Coronary artery (tissue), 2 donors: ENCODE measurements around the gene ZNF681.

ENCODE experiments used
- DNase-seq: peaks from one replicate; pipeline ENCODE4 v3.0.0-alpha.2; 2017; ENCODE audit warnings: low spot score
- H3K27ac ChIP-seq, 2 donors: fragments of 200-600 bp; sonication (generic); one replicate each; pipeline ENCODE4 v1.5.1; 2016 to 2019
- H3K4me3 ChIP-seq: fragments of 200-600 bp; sonication (generic); 2 replicates; pipeline ENCODE4 v1.5.1; 2016; ENCODE audit warnings: mild to moderate bottlenecking, moderate library complexity
- TF ChIP-seq, protein P1 (sequence below): fragments of 200-600 bp; sonication (generic); IDR thresholded peaks from one replicate; pipeline ENCODE4 v1.5.1; 2019; ENCODE audit warnings: antibody characterized with exemption

The ZNF681 gene

DNA sequence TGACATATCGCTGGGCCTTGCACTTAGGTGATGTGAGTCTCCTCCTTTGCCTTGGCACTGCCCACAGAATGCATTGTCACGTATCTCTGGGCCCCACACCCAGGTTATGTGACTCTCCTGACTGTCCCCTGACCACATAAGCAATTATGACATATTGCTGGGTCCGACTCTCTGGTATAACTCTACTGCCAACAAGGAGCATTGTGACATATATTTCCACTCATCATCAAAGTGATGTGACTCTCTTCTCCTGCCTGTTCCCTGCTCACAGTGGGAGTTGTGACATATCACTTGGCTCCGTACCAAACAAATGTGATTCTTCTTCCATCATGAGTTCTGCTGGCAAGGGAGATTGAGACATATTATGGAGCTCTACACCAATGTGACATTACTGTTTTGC, 15.4 kb upstream of the ZNF681 start:
- DNase-seq, result no peak
- TF ChIP-seq, protein P1, sequence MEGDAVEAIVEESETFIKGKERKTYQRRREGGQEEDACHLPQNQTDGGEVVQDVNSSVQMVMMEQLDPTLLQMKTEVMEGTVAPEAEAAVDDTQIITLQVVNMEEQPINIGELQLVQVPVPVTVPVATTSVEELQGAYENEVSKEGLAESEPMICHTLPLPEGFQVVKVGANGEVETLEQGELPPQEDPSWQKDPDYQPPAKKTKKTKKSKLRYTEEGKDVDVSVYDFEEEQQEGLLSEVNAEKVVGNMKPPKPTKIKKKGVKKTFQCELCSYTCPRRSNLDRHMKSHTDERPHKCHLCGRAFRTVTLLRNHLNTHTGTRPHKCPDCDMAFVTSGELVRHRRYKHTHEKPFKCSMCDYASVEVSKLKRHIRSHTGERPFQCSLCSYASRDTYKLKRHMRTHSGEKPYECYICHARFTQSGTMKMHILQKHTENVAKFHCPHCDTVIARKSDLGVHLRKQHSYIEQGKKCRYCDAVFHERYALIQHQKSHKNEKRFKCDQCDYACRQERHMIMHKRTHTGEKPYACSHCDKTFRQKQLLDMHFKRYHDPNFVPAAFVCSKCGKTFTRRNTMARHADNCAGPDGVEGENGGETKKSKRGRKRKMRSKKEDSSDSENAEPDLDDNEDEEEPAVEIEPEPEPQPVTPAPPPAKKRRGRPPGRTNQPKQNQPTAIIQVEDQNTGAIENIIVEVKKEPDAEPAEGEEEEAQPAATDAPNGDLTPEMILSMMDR, result no peak
- Histone ChIP-seq H3K27ac (no peak overlapping the region), H3K4me3 (no peak overlapping the region)

DNA sequence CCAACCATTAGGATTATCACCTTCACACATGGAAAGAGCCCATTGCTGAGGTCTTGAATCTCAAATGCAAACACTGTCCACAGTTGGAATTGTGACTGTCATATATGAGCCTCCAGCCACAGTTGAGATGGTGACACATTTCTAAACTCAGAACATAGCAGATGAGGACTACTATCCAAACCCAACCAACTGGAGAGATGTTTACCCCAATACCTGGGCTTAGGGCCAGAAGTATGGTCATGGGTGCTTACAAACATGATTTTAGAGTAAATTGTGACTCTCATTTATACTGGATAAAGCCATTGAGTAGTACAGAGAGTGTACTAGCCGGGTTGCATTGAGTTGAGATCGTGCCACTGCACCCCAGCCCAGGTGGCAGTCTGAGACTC, 14.0 kb upstream of the ZNF681 start:
- no peak for DNase-seq
- TF ChIP-seq, protein P1, result no peak
- H3K27ac ChIP-seq, result no peak overlapping the region
- no peak overlapping the region for H3K4me3 ChIP-seq

DNA sequence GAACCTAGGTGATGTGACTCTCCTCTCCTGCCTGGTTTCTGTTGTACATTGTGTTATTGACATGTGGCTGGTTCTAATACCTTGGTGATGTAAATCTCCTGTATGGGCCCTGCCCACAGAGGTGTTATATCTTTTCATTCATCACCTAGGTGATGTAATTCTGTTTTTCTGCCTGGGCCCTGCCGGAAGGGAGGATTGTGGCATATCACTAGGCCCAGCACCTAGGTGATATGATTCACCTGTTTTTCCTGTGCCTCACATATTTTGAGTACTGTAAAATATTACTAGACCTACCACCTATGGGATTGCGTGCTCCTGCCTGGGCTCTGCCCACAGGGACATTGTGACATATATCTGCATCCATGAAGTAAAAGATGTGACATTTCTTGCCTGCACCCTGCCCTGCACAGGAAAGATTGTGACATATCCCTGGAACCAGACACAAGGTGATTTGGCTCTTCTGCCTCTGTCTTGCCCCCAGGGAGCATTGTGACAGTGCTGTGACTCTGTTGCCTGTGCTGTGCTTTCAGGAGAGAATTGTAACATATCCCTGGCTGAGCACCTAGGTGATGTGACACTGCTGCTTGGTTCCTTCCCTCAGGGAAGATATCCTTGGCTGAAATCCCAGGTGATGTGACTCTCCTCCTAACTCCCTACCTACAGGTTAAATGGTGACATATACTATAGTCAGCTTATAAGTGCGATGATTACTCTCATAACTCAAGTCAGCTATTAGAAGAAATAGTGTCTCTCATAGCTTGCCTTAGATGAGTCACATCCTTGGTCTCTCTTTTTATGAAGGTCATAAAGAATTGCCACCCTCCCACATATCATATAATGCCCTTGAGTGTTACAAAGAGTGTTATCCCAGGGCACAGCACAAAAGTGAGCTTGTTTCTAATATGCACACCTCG, 13.3 kb upstream of the ZNF681 start:
- TF ChIP-seq, protein P1, result no peak
- Histone ChIP-seq H3K4me3 (no peak overlapping the region), H3K27ac (no peak overlapping the region)
- DNase-seq, result no peak

DNA sequence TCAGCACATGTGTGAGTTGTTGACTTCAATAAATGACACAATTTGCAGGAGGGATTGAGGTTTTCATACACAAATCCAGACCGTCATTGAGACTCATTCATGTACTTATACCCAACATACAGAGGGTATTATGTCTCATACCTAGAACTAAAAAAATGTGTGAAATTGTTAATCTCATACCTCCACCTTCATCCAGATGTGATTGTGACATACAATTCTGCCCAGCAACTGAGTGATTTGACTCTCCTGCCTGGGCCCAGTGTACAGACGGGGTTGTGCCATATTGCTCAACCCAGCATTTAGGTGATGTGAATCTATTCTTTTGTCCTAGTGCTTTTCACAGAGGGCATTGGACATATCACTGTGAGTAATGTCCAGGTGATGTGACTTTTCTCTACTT, 12.6 kb upstream of the ZNF681 start:
- no peak for DNase-seq
- TF ChIP-seq, protein P1, result no peak
- no peak overlapping the region for H3K4me3 ChIP-seq
- H3K27ac ChIP-seq, result no peak overlapping the region

DNA sequence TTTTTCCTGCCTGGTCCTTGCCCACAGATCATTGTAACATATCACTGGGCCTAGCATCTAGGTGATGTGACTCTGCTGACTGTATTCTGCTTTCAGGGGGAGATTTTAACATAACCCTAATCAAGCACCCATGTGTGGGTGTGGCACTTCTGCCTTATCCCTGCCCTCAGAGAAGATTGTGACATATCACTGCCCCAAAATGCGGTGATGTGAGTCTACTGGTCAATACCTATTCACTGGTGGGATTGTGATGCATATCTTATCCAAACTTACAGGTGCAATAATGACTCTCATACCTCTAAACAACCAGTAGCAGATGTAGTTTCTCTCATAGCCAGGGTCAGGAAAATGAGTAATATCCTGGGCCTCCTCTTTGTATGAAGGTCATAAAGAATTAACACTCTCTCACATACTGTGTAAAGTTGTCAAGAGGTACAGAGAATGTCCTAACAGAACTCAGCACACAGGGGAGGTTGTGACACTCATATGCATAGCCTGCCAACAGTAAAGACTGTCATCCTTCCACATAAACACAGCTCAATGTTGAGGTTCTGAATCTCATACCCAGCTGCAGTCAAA, 12.1 kb upstream of the ZNF681 start:
- Histone ChIP-seq H3K27ac (no peak overlapping the region), H3K4me3 (no peak overlapping the region)
- DNase-seq, result no peak
- TF ChIP-seq, protein P1, result no peak

DNA sequence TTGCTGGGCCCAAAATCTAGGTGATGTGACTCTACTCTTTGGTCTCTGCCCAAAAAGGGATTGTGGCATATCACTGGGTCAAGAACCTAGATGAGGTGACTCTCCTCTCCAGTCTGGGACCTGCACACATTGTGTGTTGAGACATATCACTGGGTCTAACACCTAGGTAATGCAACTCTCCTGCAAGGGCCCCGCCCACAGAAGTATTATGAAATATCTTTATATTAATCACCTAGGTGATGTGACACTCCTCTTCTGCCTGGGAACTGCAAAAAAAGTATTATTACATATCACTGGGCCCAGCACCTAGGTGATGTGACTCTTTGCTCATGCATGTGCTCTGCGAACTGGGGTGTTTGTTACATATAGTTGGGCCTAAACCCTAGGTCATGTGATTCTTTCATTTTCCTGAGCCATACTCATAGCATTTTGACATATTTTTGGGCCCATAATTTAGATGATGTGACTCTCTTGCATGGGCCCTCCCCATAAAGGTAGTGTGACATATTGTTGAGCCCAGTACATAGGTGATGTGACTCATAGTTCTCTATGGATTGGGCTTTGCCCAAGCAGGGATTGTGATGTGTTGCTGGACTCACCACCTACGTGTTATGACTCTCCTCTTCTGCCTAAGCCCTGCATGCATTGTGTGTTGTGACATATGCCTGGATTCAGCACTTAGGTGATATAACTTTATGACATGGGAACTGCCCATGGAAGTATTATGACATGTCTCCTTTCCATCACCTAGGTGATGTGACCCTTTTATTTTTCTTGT, 11.2 kb upstream of the ZNF681 start:
- no peak overlapping the region for H3K4me3 ChIP-seq
- TF ChIP-seq, protein P1, result no peak
- no peak overlapping the region for H3K27ac ChIP-seq
- no peak for DNase-seq
